HEK293 (cell line): Measurements from ENCODE around the gene CYP27B1.

Source experiments
- CTCF ChIP-seq: fragments of 450-650 bp; formaldehyde crosslinking; IDR thresholded peaks from 2 replicates; pipeline ENCODE4 v1.5.1; 2016; ENCODE audit warnings: missing biosample characterization, missing genetic modification characterization
- GLI4 ChIP-seq: fragments of 450-650 bp; formaldehyde crosslinking; IDR thresholded peaks from 2 replicates; pipeline ENCODE4 v1.5.1; 2016; ENCODE audit warnings: missing biosample characterization, missing genetic modification characterization
- PRDM2 ChIP-seq: fragments of 450-650 bp; formaldehyde crosslinking; IDR thresholded peaks from 2 replicates; pipeline ENCODE4 v1.5.1; 2016; ENCODE audit warnings: missing biosample characterization, missing genetic modification characterization, borderline replicate concordance
- ZBTB8A ChIP-seq: fragments of 450-650 bp; formaldehyde crosslinking; IDR thresholded peaks from 2 replicates; pipeline ENCODE4 v1.5.1; 2016; ENCODE audit warnings: missing biosample characterization, missing genetic modification characterization
- ZNF121 ChIP-seq: fragments of 450-650 bp; formaldehyde crosslinking; IDR thresholded peaks from 2 replicates; pipeline ENCODE4 v1.5.1; 2016; ENCODE audit warnings: missing biosample characterization, missing genetic modification characterization
- ZNF16 ChIP-seq: fragments of 450-650 bp; formaldehyde crosslinking; IDR thresholded peaks from 2 replicates; pipeline ENCODE4 v1.5.1; 2016; ENCODE audit warnings: low read depth, missing biosample characterization, missing genetic modification characterization
- ZNF37A ChIP-seq: fragments of 450-650 bp; IDR thresholded peaks from 2 replicates; pipeline ENCODE4 v1.5.1; 2018; ENCODE audit warnings: missing biosample characterization, missing genetic modification characterization
- ZNF596 ChIP-seq: fragments of 450-650 bp; IDR thresholded peaks from 2 replicates; pipeline ENCODE4 v1.5.0; 2018; ENCODE audit warnings: missing biosample characterization, mild to moderate bottlenecking, missing genetic modification characterization, moderate library complexity
- ZSCAN18 ChIP-seq: fragments of 450-650 bp; formaldehyde crosslinking; IDR thresholded peaks from 2 replicates; pipeline ENCODE4 v1.5.1; 2016; ENCODE audit warnings: missing biosample characterization, missing genetic modification characterization

GRCh38 chr12:57751788-57752667, 14.8 kb downstream of the CYP27B1 start, which contains the start of gene CDK4:
- TF ChIP-seq CTCF (tag by site-specific recombination): no peak; the same call in 1 of the 2 replicates
- no peak for TF ChIP-seq ZNF37A (tag by site-specific recombination)
- TF ChIP-seq ZNF596 (tag by site-specific recombination): no peak
- TF ChIP-seq ZSCAN18 (tag by site-specific recombination): no peak; the same call in 1 of the 2 replicates
- TF ChIP-seq ZNF121: no peak
- TF ChIP-seq PRDM2 (tag by site-specific recombination): no peak
- TF ChIP-seq ZBTB8A (tag by site-specific recombination): peak; percentile 66
- no peak for TF ChIP-seq ZNF16 (tag by site-specific recombination)
- TF ChIP-seq GLI4: 0 out of 2 replicates have a peak, but pooled peaks have one; percentile 46
